ENCODE results near the gene GAN.

DNA sequence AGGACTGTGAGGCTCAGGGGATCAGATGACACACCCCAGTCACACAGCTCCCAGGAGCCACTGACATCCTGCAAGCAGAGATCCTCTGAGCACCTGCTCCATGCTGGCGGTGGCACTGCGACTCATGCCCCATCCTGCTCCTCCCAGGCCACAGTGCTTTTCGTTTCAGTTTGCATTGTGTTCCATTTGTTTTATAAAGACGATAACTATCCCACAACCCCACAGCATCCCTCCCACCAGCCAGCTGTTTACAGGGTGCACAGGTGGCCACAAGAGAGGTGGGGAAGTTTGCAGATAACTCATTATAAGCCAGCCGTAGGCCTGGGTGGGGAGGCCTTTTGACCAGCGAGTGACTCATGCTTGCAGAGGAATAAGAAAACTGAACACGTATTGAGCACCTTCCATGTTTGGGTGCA is 48.1 kb upstream of the GAN start:
- TF ChIP-seq TAF1 (IDR thresholded peaks at IDR 0.05; ENCODE audit: borderline replicate concordance, insufficient read depth, low read length) (no peak), POLR2AphosphoS5 (IDR thresholded peaks at IDR 0.05; ENCODE audit: low read depth, low read length) (no peak), FOXP2 (optimal IDR thresholded peaks at IDR 0.05; ENCODE audit: borderline replicate concordance, extremely low read depth, extremely low read length, insufficient read depth) (no peak), SIN3A (IDR thresholded peaks at IDR 0.05; ENCODE audit: borderline replicate concordance, insufficient read depth, low read length) (no peak)
- TF ChIP-seq, protein P1, sequence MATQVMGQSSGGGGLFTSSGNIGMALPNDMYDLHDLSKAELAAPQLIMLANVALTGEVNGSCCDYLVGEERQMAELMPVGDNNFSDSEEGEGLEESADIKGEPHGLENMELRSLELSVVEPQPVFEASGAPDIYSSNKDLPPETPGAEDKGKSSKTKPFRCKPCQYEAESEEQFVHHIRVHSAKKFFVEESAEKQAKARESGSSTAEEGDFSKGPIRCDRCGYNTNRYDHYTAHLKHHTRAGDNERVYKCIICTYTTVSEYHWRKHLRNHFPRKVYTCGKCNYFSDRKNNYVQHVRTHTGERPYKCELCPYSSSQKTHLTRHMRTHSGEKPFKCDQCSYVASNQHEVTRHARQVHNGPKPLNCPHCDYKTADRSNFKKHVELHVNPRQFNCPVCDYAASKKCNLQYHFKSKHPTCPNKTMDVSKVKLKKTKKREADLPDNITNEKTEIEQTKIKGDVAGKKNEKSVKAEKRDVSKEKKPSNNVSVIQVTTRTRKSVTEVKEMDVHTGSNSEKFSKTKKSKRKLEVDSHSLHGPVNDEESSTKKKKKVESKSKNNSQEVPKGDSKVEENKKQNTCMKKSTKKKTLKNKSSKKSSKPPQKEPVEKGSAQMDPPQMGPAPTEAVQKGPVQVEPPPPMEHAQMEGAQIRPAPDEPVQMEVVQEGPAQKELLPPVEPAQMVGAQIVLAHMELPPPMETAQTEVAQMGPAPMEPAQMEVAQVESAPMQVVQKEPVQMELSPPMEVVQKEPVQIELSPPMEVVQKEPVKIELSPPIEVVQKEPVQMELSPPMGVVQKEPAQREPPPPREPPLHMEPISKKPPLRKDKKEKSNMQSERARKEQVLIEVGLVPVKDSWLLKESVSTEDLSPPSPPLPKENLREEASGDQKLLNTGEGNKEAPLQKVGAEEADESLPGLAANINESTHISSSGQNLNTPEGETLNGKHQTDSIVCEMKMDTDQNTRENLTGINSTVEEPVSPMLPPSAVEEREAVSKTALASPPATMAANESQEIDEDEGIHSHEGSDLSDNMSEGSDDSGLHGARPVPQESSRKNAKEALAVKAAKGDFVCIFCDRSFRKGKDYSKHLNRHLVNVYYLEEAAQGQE (IDR thresholded peaks at IDR 0.05; ENCODE audit: insufficient read depth in 1 of 2, low read depth in 2 of 2, low read length in 2 of 2) = no peak
